GM18520 (cell line): ENCODE measurements around the gene SRF.
A peak's percentile ranks its signal among the peaks of the same experiment; 100 is the strongest.

Experiments used
- ATAC-seq: cut with Tn5 transposase; IDR thresholded peaks from one replicate; pipeline ENCODE4 v1.9.1; 2021; ENCODE audit not compliant: unreplicated experiment

The SRF gene

GRCh38 chr6:43207286-43207685 is 36.2 kb downstream of the SRF start:
- no peak for ATAC-seq

- no peak for ATAC-seq
Measured at GRCh38 chr6:43211955-43212354, 40.9 kb downstream of the SRF start.

- no peak for ATAC-seq
Measured at GRCh38 chr6:43213431-43213830, 42.4 kb downstream of the SRF start.

- ATAC-seq, result no peak
Measured at GRCh38 chr6:43215066-43215465, 44.0 kb downstream of the SRF start.

GRCh38 chr6:43216200-43216599 is 45.1 kb downstream of the SRF start:
- no peak for ATAC-seq

- no peak for ATAC-seq
Measured at GRCh38 chr6:43217351-43217750, 46.3 kb downstream of the SRF start.

GRCh38 chr6:43219119-43219518 is 48.0 kb downstream of the SRF start:
- no peak for ATAC-seq

- ATAC-seq, result no peak
Measured at GRCh38 chr6:43219814-43220213, 48.7 kb downstream of the SRF start.

- ATAC-seq, result no peak
Measured at GRCh38 chr6:43220439-43220951, 49.4 kb downstream of the SRF start.

- ATAC-seq, result no peak
Measured at GRCh38 chr6:43221046-43221972, 50.2 kb downstream of the SRF start.

- ATAC-seq, result no peak
Measured at GRCh38 chr6:43222418-43223059, 51.5 kb downstream of the SRF start.

- no peak for ATAC-seq
Measured at GRCh38 chr6:43223175-43223574, 52.1 kb downstream of the SRF start.

- no peak for ATAC-seq
Measured at GRCh38 chr6:43226192-43226851, 55.3 kb downstream of the SRF start.

- peak; percentile 71 for ATAC-seq
Measured at GRCh38 chr6:43228951-43229802, 58.1 kb downstream of the SRF start, which contains the start of gene DNPH1. Gene DNPH1, minus strand, starts transcription at chr6:43229481. Its CDS starts 25 bp downstream, at chr6:43229456.

- ATAC-seq, result no peak
Measured at GRCh38 chr6:43229803-43230620, 58.9 kb downstream of the SRF start.

GRCh38 chr6:43231053-43231452 is 60.0 kb downstream of the SRF start:
- ATAC-seq, result no peak
